Tibial nerve (tissue), 3 donors: ENCODE data around the gene RNASEH2A.

Experiments used
- POLR2A ChIP-seq, 2 donors: fragments of 450-650 bp; IDR thresholded peaks; one replicate each; pipeline ENCODE4 v1.6.1; 2017; ENCODE audit warnings: antibody characterized with exemption in 2 of 2, mild to moderate bottlenecking in 2 of 2, moderate library complexity in 2 of 2
- TF ChIP-seq, protein P1 (sequence below), 5 experiments: fragments of 200-600 bp in 3 of 5; fragments of 450-650 bp in 2 of 5; sonication (generic) in 3 of 5; IDR thresholded peaks; one replicate each; pipeline ENCODE4 v1.5.1; 2016 to 2019; ENCODE audit warnings: antibody characterized with exemption in 5 of 5, mild to moderate bottlenecking in 3 of 5, moderate library complexity in 2 of 5

GRCh38 chr19:12794196-12794941, 12.0 kb upstream of the RNASEH2A start:
- TF ChIP-seq, protein P1, sequence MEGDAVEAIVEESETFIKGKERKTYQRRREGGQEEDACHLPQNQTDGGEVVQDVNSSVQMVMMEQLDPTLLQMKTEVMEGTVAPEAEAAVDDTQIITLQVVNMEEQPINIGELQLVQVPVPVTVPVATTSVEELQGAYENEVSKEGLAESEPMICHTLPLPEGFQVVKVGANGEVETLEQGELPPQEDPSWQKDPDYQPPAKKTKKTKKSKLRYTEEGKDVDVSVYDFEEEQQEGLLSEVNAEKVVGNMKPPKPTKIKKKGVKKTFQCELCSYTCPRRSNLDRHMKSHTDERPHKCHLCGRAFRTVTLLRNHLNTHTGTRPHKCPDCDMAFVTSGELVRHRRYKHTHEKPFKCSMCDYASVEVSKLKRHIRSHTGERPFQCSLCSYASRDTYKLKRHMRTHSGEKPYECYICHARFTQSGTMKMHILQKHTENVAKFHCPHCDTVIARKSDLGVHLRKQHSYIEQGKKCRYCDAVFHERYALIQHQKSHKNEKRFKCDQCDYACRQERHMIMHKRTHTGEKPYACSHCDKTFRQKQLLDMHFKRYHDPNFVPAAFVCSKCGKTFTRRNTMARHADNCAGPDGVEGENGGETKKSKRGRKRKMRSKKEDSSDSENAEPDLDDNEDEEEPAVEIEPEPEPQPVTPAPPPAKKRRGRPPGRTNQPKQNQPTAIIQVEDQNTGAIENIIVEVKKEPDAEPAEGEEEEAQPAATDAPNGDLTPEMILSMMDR (IDR thresholded peaks at IDR 0.05): no peak
- no peak for TF ChIP-seq POLR2A (IDR thresholded peaks at IDR 0.05)
